ENCODE data around the gene RERE.

The RERE gene

GRCh38 chr1:8321612-8322011, 495.8 kb downstream of the RERE start (continued):
- TF ChIP-seq ZNF335 (tag by site-specific recombination; conservative IDR thresholded peaks at IDR 0.05) (no peak), ZNF658 (tag by site-specific recombination; IDR thresholded peaks at IDR 0.05) (no peak), ZBTB26 (tag by site-specific recombination; optimal IDR thresholded peaks at IDR 0.05) (no peak), ZNF280C (tag by site-specific recombination; IDR thresholded peaks at IDR 0.05) (no peak), ZNF433 (tag by site-specific recombination; IDR thresholded peaks at IDR 0.05; ENCODE audit: low read depth) (no peak), KLF10 (tag by site-specific recombination; IDR thresholded peaks at IDR 0.05) (no peak), GLIS1 (tag by site-specific recombination; IDR thresholded peaks at IDR 0.05) (no peak), ZEB2 (tag by site-specific recombination; IDR thresholded peaks at IDR 0.05) (no peak), KLF9 (tag by site-specific recombination; IDR thresholded peaks at IDR 0.05; ENCODE audit: low read depth) (no peak), ZNF558 (tag by site-specific recombination; IDR thresholded peaks at IDR 0.05) (no peak), ZBTB6 (tag by site-specific recombination; IDR thresholded peaks at IDR 0.05) (no peak), AEBP2 (tag by site-specific recombination; IDR thresholded peaks at IDR 0.05; ENCODE audit: borderline replicate concordance) (no peak), HOXD13 (CRISPR knock-in tag; IDR thresholded peaks at IDR 0.05; ENCODE audit: borderline replicate concordance) (no peak), ZNF426 (tag by site-specific recombination; IDR thresholded peaks at IDR 0.05) (no peak), PATZ1 (tag by site-specific recombination; IDR thresholded peaks at IDR 0.05) (no peak), ZNF133 (tag by site-specific recombination; IDR thresholded peaks at IDR 0.05) (no peak), ZNF404 (tag by site-specific recombination; IDR thresholded peaks at IDR 0.05) (no peak), ZBTB17 (tag by site-specific recombination; IDR thresholded peaks at IDR 0.05) (peak; percentile 47; the same call in 1 of the 2 replicates)

GRCh38 chr1:8318436-8318835, 499.0 kb downstream of the RERE start:
- no peak overlapping the region for H3K27ac ChIP-seq (ENCODE audit: extremely low read depth, low read depth, low read length)
- CTCF ChIA-PET, result interaction anchor here (0.6 to 2.9 kb wide), 3 partner anchors 137 to 531 kb away, joined by 3 to 15 read pairs (median 4); no protein-coding TSS in a partner anchor
- POLR2A ChIA-PET, result no interaction called here
- TF ChIP-seq ZIC2 (tag by site-specific recombination; IDR thresholded peaks at IDR 0.05) (no peak), HIC1 (tag by site-specific recombination; IDR thresholded peaks at IDR 0.05) (0 out of 2 replicates have a peak, but pooled peaks have one; percentile 3), OSR2 (tag by site-specific recombination; IDR thresholded peaks at IDR 0.05) (no peak), TSHZ1 (tag by site-specific recombination; IDR thresholded peaks at IDR 0.05; ENCODE audit: borderline replicate concordance) (no peak), SP3 (tag by site-specific recombination; IDR thresholded peaks at IDR 0.05) (no peak), ZSCAN30 (tag by site-specific recombination; IDR thresholded peaks at IDR 0.05) (no peak)

More at GRCh38 chr1:8318436-8318835, 499.0 kb downstream of the RERE start:
- Histone ChIP-seq H3K9me3 (ENCODE audit: control insufficient read depth, insufficient read depth, low read depth, low read length) (no peaks in the 10 kb centered on the region), H3K4me3 (ENCODE audit: low read depth, low read length) (peak overlapping the region; percentile 35), H3K4me1 (ENCODE audit: control insufficient read depth, insufficient read depth, low read length) (no peaks in the 10 kb centered on the region), H3K36me3 (ENCODE audit: control insufficient read depth in 2 of 2, insufficient read depth in 1 of 2, low read length in 2 of 2) (no peaks in the 10 kb centered on the region)

Measured in HEK293 (cell line).